ENCODE data around the gene CNTN4.
"Not testable (repeated sequence)": the region's sequence is repeated elsewhere in the genome, so short reads cannot be mapped to it uniquely, and the experiment has no call there.

The CNTN4 gene

GRCh38 chr3:2098398-2099027 lies at the start of gene CNTN4:
CNTN4 (plus strand) TSS chr3:2098866.
- DNase-seq (ENCODE audit: low read depth in 1 of 2, low spot score in 1 of 2), result no peak

- DNase-seq (ENCODE audit: low read depth in 1 of 2, low spot score in 1 of 2), result no peak
These were observed 37.3 kb upstream of the CNTN4 start for GRCh38 chr3:2061360-2061759.

GRCh38 chr3:2071531-2071930 lies 27.1 kb upstream of the CNTN4 start:
- DNase-seq (ENCODE audit: low read depth in 1 of 2, low spot score in 1 of 2), result no peak

GRCh38 chr3:2078821-2079220 lies 19.8 kb upstream of the CNTN4 start:
- DNase-seq (ENCODE audit: low read depth in 1 of 2, low spot score in 1 of 2), result no peak

GRCh38 chr3:2082871-2083480 lies 15.7 kb upstream of the CNTN4 start:
- no peak for DNase-seq (ENCODE audit: low read depth in 1 of 2, low spot score in 1 of 2)

- not testable (repeated sequence) for DNase-seq (ENCODE audit: low read depth in 1 of 2, low spot score in 1 of 2)
These were observed 15.1 kb upstream of the CNTN4 start for GRCh38 chr3:2083558-2083957.

GRCh38 chr3:2090095-2090911 lies 8.4 kb upstream of the CNTN4 start:
- DNase-seq (ENCODE audit: low read depth in 1 of 2, low spot score in 1 of 2), result no peak

- DNase-seq (ENCODE audit: low read depth in 1 of 2, low spot score in 1 of 2), result no peak
These were observed 5.9 kb upstream of the CNTN4 start for GRCh38 chr3:2092758-2093157.

- DNase-seq (ENCODE audit: low read depth in 1 of 2, low spot score in 1 of 2), result no peak
These were observed 3.7 kb upstream of the CNTN4 start for GRCh38 chr3:2094941-2095340.

- no peak for DNase-seq (ENCODE audit: low read depth in 1 of 2, low spot score in 1 of 2)
These were observed 2.5 kb upstream of the CNTN4 start for GRCh38 chr3:2096216-2096615.

GRCh38 chr3:2097641-2098191 lies 950 bp upstream of the CNTN4 start:
- no peak for DNase-seq (ENCODE audit: low read depth in 1 of 2, low spot score in 1 of 2)

GRCh38 chr3:2099028-2099671 lies 484 bp downstream of the CNTN4 start:
- DNase-seq (ENCODE audit: low read depth in 1 of 2, low spot score in 1 of 2), result no peak

- no peak for DNase-seq (ENCODE audit: low read depth in 1 of 2, low spot score in 1 of 2)
These were observed 1.1 kb downstream of the CNTN4 start for GRCh38 chr3:2099779-2100191.

GRCh38 chr3:2106438-2106837 lies 7.8 kb downstream of the CNTN4 start:
- no peak for DNase-seq (ENCODE audit: low read depth in 1 of 2, low spot score in 1 of 2)

GRCh38 chr3:2110597-2111117 lies 12.0 kb downstream of the CNTN4 start:
- DNase-seq (ENCODE audit: low read depth in 1 of 2, low spot score in 1 of 2), result no peak

GRCh38 chr3:2114617-2115275 lies 16.1 kb downstream of the CNTN4 start:
- DNase-seq (ENCODE audit: low read depth in 1 of 2, low spot score in 1 of 2), result no peak

GRCh38 chr3:2130726-2131125 lies 32.1 kb downstream of the CNTN4 start:
- no peak for DNase-seq (ENCODE audit: low read depth in 1 of 2, low spot score in 1 of 2)

- no peak for DNase-seq (ENCODE audit: low read depth in 1 of 2, low spot score in 1 of 2)
These were observed 34.5 kb downstream of the CNTN4 start for GRCh38 chr3:2133146-2133545.

GRCh38 chr3:2137651-2138050 lies 39.0 kb downstream of the CNTN4 start:
- DNase-seq (ENCODE audit: low read depth in 1 of 2, low spot score in 1 of 2), result no peak

- no peak for DNase-seq (ENCODE audit: low read depth in 1 of 2, low spot score in 1 of 2)
These were observed 42.8 kb downstream of the CNTN4 start for GRCh38 chr3:2141482-2141881.

Measured in activated CD4-positive, alpha-beta T cell treated with anti-CD3 and anti-CD28 coated beads, Interleukin-2, amount 50 U/mL, for 24 hours (primary cell).